Measurements from ENCODE around the gene PTPRQ. TPM values are rescaled to one million over a fixed set of nuclear protein-coding genes. Genes with fewer than 3 reads are reported as not detected.
A peak's percentile ranks its signal among the peaks of the same experiment; 100 is the strongest.
"Not testable (repeated sequence)": the region's sequence is repeated elsewhere in the genome, so short reads cannot be mapped to it uniquely, and the experiment has no call there.

Gene PTPRQ
- total RNA-seq, 1 experiment from 2014 or later = not detected

DNA sequence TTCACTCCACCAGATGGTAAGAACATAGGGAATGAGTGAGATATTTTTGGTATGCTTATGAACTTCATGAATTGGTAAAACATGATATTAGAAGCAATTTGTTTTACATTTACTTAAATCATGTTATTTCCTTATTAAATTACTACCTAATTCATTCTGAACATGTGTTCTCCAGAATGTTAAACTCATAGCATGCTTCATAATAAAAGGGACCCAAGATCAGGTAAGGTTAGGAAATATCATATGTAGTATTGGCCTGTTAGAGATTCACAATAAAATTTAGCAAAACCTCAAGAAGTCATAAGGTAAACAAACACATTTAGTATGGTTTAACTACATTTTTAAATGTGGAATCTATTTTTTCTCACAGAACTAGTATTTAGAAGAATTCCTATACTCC lies 28.2 kb downstream of the PTPRQ start:
- ChIA-PET CTCF (no interaction called here), POLR2A (no interaction called here)
- Histone ChIP-seq H3K36me3 (ENCODE audit: control insufficient read depth, insufficient read depth, low read length) (no peaks in the 10 kb centered on the region), H3K9me3 (no peaks in the 10 kb centered on the region), H3K4me1 (no peaks in the 10 kb centered on the region), H3K4me3 (ENCODE audit: low read depth, low read length) (no peak overlapping the region), H3K27me3 (replicated peaks; ENCODE audit: control insufficient read depth, insufficient read depth, low read length) (no peaks in the 10 kb centered on the region)
- no peaks in the 10 kb centered on the region for H3K4me1 Mint-ChIP-seq (ENCODE audit: low read depth, unreplicated experiment)
- intact Hi-C loops (cut with micrococcal nuclease; ENCODE audit: unreplicated experiment) = loop anchor here (5.0 kb wide), 1 partner anchor 60 kb away; no protein-coding TSS in a partner anchor
- TF ChIP-seq, protein P1, sequence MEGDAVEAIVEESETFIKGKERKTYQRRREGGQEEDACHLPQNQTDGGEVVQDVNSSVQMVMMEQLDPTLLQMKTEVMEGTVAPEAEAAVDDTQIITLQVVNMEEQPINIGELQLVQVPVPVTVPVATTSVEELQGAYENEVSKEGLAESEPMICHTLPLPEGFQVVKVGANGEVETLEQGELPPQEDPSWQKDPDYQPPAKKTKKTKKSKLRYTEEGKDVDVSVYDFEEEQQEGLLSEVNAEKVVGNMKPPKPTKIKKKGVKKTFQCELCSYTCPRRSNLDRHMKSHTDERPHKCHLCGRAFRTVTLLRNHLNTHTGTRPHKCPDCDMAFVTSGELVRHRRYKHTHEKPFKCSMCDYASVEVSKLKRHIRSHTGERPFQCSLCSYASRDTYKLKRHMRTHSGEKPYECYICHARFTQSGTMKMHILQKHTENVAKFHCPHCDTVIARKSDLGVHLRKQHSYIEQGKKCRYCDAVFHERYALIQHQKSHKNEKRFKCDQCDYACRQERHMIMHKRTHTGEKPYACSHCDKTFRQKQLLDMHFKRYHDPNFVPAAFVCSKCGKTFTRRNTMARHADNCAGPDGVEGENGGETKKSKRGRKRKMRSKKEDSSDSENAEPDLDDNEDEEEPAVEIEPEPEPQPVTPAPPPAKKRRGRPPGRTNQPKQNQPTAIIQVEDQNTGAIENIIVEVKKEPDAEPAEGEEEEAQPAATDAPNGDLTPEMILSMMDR (IDR thresholded peaks at IDR 0.05; ENCODE audit: insufficient read depth in 1 of 2, low read depth in 1 of 2, low read length in 1 of 2, severe bottlenecking in 1 of 2, unreplicated experiment in 1 of 2) = no peak
- no peaks in the 10 kb centered on the region for H3K9me3 Mint-ChIP-seq (ENCODE audit: unreplicated experiment)
- no peaks in the 10 kb centered on the region for H3K36me3 Mint-ChIP-seq (ENCODE audit: insufficient read depth, unreplicated experiment)
- no peaks in the 10 kb centered on the region for H3K27me3 Mint-ChIP-seq (ENCODE audit: insufficient read depth, unreplicated experiment)
- H3K4me3 Mint-ChIP-seq (ENCODE audit: unreplicated experiment) = no peak overlapping the region
- BruUV-seq (replicated peaks) = no TSS peak
- DNase-seq = no peak
- H3K27ac Mint-ChIP-seq (ENCODE audit: unreplicated experiment) = no peak overlapping the region

GRCh38 chr12:80472911-80473500 lies 29.0 kb downstream of the PTPRQ start:
- Mint-ChIP-seq H3K9me3 (ENCODE audit: unreplicated experiment) (no peaks in the 10 kb centered on the region), H3K27ac (ENCODE audit: unreplicated experiment) (no peak overlapping the region), H3K36me3 (ENCODE audit: insufficient read depth, unreplicated experiment) (no peaks in the 10 kb centered on the region), H3K27me3 (ENCODE audit: insufficient read depth, unreplicated experiment) (no peaks in the 10 kb centered on the region), H3K4me1 (ENCODE audit: low read depth, unreplicated experiment) (no peaks in the 10 kb centered on the region), H3K4me3 (ENCODE audit: unreplicated experiment) (no peak overlapping the region)
- Histone ChIP-seq H3K4me3 (ENCODE audit: low read depth, low read length) (no peak overlapping the region), H3K36me3 (ENCODE audit: control insufficient read depth, insufficient read depth, low read length) (no peaks in the 10 kb centered on the region), H3K9me3 (no peaks in the 10 kb centered on the region), H3K4me1 (no peaks in the 10 kb centered on the region), H3K27me3 (replicated peaks; ENCODE audit: control insufficient read depth, insufficient read depth, low read length) (no peaks in the 10 kb centered on the region)
- ChIA-PET CTCF (interaction anchor here (1.0 kb wide), 1 partner anchor 125 kb away, joined by 3 read pairs; no protein-coding TSS in a partner anchor), POLR2A (no interaction called here)
- BruUV-seq (replicated peaks) = no TSS peak
- peak in 1 of 2 experiments; percentile 38 for DNase-seq
- intact Hi-C loops (cut with micrococcal nuclease; ENCODE audit: unreplicated experiment) = loop anchor here (1.0 to 5.0 kb wide), 3 partner anchors 61 to 290 kb away; no protein-coding TSS in a partner anchor
- TF ChIP-seq, protein P1 (IDR thresholded peaks at IDR 0.05; ENCODE audit: insufficient read depth in 1 of 2, low read depth in 1 of 2, low read length in 1 of 2, severe bottlenecking in 1 of 2, unreplicated experiment in 1 of 2) = peak in 1 of 2 experiments; percentile 56

DNA sequence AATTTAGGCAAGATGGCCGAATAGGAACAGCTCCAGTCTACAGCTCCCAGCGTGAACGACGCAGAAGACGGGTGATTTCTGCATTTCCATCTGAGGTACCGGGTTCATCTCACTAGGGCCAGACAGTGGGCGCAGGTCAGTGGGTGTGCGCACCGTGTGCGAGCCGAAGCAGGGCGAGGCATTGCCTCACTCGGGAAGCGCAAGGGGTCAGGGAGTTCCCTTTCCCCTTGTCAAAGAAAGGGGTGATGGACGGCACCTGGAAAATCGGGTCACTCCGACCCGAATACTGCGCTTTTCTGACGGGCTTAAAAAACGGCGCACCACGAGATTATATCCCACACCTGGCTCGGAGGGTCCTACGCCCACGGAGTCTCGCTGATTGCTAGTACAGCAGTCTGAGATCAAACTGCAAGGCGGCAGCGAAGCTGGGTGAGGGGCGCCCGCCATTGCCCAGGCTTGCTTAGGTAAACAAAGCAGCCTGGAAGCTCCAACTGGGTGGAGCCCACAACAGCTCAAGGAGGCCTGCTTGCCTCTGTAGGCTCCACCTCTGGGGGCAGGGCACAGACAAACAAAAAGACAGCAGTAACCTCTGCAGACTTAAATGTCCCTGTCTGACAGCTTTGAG lies 33.6 kb downstream of the PTPRQ start:
- BruUV-seq (replicated peaks); H3K4me3 Mint-ChIP-seq (ENCODE audit: unreplicated experiment); H3K36me3 ChIP-seq (ENCODE audit: control insufficient read depth, insufficient read depth, low read length); H3K27me3 Mint-ChIP-seq (ENCODE audit: insufficient read depth, unreplicated experiment); H3K9me3 Mint-ChIP-seq (ENCODE audit: unreplicated experiment); intact Hi-C loops (cut with micrococcal nuclease; ENCODE audit: unreplicated experiment); H3K4me1 Mint-ChIP-seq (ENCODE audit: low read depth, unreplicated experiment); H3K36me3 Mint-ChIP-seq (ENCODE audit: insufficient read depth, unreplicated experiment); H3K27me3 ChIP-seq (replicated peaks; ENCODE audit: control insufficient read depth, insufficient read depth, low read length); DNase-seq; H3K27ac Mint-ChIP-seq (ENCODE audit: unreplicated experiment); H3K9me3 ChIP-seq; H3K4me3 ChIP-seq (ENCODE audit: low read depth, low read length); POLR2A ChIA-PET; H3K4me1 ChIP-seq; CTCF ChIA-PET: not testable (repeated sequence)

All from Caco-2 (cell line).